ENCODE measurements around the gene MAP2K2.
A peak's percentile ranks its signal among the peaks of the same experiment; 100 is the strongest.

The MAP2K2 gene

GRCh38 chr19:4077800-4078684, 45.9 kb downstream of the MAP2K2 start:
- peak; percentile 77 for DNase-seq (ENCODE audit: low spot score)

- no peak for DNase-seq (ENCODE audit: low spot score)
Observed at GRCh38 chr19:4077007-4077374, 46.9 kb downstream of the MAP2K2 start.

GRCh38 chr19:4075373-4075772, 48.5 kb downstream of the MAP2K2 start:
- DNase-seq (ENCODE audit: low spot score) = no peak

DNA sequence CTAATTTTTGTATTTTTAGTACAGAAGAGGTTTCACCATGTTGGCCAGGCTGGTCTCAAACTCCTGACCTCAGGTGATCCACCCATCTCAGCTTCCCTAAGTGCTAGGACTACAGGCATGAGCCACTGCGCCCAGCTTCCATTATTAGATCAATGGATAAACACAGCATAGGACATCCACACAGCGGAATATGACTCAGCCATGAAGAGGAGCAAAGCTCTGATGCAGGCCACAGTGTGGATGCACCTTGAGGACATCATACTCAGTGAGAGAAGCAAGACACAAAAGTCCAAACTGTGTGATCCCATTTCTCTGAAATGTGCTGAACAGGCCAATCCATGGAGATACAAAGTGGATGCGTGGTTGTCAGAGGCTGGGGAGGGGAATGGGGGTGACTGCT, 52.3 kb downstream of the MAP2K2 start:
- no peak for DNase-seq (ENCODE audit: low spot score)

DNA sequence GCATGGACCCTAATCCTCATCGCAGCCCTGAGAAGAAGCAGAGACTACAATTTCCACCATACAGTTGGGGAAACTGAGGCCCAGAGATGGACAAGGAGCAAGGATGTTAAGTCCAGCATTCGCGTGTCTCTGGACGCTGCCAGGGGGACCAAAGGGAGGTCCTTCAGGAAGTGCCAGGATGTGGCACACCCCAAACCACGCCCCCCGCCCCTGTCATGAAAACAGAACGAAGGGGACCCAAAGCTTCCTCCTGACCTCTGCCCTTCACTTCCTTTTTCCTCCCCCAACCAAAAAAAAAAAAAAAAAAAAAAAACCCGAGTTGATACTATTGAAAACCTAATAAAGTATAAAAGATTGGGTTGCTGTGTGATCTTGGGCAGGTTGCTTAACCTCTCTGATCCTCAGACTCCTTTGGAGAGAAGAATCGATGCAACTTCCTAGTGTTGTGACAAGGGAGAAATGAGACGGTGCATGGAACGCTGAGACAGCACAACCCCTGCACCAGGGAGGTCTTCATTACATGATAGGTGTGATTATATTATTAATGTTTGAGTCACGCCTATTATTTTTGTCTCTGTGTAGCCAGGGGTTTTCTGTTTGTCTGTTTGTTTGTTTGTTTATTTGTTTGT, 54.5 kb downstream of the MAP2K2 start:
- no peak for DNase-seq (ENCODE audit: low spot score)

- DNase-seq (ENCODE audit: low spot score) = peak; percentile 12
Observed at GRCh38 chr19:4068047-4068966, 55.6 kb downstream of the MAP2K2 start.

- DNase-seq (ENCODE audit: low spot score) = peak; percentile 27
Observed at GRCh38 chr19:4067396-4068046, 56.4 kb downstream of the MAP2K2 start.

GRCh38 chr19:4066682-4067395, 57.1 kb downstream of the MAP2K2 start, which contains the start of gene ZBTB7A:
Gene ZBTB7A (minus strand): TSS chr19:4066899. CDS start chr19:4055232, 11,667 bp downstream.
- DNase-seq (ENCODE audit: low spot score) = peak; percentile 78

DNA sequence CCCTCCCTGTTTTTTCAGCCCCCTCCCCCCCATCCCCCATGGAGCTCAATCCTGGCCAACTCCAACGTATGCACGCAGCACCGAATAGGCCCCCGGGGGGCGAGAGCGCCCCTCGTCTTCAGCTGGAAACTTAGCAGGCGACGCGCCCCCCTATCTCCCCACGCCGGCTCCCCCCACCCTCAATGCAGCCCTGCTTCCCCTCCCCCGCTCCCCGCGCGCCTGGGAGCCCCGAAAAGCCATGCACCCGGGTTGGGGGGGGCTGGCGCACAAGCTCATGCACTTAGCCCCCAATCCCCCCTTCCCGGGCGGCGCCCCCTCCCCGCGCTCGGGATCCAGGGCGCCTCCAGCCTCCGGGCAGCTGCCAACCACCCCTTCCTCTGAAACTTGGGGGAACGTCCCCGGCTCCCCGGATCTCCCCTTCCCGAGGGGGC, 57.7 kb downstream of the MAP2K2 start:
- no peak for DNase-seq (ENCODE audit: low spot score)

DNA sequence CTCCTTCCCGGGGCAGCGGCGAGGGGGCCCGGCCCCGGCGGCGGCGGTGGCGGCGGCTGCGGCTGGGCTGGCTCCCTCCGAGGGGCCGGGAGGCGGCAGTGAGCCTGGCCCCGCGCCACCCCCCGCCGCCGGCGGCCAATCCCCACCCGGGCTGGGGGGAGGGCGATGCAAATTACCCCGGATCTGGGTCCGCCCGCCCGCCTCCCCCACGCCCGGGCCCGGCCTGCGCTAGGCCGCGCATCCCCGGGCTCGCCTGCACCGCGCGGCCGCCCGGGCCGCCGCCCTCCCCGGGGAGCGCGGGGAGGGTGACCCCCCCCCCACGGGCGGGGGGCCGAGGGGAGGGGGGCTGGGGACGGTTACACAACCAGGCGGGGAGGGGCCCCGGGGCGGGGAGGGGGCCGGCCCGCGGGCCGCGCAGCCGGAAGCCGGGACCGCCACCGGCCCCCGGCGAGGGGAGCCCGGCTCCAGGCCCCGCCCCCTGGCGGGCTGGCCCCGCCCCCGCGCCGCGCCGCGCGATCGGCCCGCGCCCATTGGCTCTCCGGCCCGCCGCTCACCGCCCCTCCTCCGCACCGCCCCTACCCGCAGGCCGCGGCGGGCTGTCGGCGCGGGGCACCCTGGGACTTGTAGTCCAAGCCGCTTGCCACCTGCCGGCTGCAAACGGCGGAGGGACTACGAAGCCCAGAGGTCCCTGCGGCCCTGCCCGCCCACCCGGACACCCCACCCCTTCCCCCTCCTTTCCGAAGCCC, 58.3 kb downstream of the MAP2K2 start:
- peak; percentile 99 for DNase-seq (ENCODE audit: low spot score)

DNA sequence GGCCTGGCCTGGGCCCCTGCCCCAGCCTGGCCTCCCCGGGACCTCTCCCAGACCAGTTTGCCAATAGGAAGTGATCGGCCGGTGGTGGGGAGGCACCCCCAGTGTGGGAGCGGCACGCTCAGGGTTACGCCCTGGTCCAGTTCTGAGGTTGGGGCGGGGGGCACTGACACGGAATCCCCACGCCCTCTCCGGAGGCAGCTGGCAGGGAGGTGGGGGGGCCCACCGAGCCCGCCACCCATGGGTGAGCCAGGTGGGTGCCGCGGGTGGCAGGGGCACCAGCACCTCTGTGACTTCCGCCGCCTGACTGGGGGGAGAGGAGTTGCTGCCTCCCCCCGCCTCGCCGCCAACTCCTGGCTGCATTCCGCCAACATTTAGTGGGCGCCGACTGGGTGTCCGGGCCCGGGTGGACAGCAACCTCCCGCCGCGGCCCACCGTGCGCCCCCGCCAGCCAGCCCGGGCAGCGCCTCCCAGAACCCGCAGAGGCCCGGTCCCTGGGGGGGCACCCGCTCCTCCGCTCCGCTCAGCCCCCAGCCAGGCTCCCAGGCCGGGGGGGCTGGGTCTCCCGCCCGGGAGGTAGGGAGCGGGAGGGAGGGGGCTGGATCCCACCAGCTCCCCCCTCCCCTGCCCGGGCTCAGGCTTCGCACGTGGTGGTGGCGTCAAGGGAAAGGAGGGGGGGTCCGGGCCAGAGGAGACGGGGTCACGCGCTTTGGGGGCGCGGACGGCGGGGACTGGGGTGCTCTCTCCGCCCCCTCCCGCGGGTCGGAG, 59.2 kb downstream of the MAP2K2 start:
- DNase-seq (ENCODE audit: low spot score) = peak; percentile 42

DNA sequence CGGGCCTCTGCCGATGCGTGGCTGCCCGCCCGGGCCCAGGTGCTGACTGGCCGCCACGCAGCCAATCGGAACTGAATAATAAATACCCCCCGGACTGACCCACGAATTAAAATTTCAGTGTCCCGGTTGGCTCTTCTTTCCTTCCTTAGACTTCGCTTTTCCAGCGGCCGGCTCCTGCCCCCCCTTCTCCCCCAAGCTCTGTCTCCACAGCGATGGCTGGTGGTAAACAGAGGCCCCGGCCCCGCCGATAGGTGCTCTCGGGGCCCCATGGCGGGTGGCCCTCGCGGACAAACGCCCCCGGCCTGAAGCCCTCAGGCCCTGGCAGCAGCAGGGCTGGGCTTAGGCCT, 59.8 kb downstream of the MAP2K2 start:
- peak; percentile 36 for DNase-seq (ENCODE audit: low spot score)

DNA sequence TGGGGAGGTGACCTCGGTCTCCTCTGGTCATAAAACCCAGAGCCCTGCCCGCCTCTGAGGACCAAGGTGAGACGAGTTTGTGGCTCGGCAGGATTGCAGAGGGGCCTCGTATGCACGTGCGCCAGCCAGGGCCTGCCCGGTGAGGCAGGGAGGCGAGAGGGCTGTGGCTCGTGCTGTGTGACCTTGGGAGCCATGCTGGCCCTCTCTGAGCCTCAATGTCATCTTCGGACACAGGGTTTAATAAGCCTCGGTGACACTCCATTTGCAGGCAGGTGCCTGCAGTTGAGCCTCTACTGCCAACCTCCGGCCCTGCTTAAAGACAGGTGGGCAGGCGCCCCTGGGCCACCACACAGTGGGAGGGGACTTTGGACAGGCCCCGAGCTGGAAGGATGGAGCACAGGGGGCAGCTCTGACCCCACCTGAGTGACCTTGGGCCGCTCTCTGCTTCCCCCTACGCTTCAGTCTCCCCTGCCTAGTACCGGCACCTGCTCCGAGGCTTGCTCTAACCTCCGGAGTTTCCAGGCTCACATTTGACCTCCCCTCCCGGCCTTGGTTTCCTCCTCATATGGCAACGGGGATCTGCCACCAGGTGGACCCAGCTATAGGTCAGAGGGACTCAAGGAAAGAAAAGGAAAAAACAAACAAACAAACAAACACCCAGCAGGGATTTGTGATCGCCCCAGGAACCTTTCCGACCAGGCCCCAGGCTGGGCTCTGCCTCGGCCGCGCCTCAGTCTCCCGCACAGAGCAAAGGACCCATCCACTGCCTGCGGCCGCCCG, 60.4 kb downstream of the MAP2K2 start:
- DNase-seq (ENCODE audit: low spot score) = peak; percentile 5

DNA sequence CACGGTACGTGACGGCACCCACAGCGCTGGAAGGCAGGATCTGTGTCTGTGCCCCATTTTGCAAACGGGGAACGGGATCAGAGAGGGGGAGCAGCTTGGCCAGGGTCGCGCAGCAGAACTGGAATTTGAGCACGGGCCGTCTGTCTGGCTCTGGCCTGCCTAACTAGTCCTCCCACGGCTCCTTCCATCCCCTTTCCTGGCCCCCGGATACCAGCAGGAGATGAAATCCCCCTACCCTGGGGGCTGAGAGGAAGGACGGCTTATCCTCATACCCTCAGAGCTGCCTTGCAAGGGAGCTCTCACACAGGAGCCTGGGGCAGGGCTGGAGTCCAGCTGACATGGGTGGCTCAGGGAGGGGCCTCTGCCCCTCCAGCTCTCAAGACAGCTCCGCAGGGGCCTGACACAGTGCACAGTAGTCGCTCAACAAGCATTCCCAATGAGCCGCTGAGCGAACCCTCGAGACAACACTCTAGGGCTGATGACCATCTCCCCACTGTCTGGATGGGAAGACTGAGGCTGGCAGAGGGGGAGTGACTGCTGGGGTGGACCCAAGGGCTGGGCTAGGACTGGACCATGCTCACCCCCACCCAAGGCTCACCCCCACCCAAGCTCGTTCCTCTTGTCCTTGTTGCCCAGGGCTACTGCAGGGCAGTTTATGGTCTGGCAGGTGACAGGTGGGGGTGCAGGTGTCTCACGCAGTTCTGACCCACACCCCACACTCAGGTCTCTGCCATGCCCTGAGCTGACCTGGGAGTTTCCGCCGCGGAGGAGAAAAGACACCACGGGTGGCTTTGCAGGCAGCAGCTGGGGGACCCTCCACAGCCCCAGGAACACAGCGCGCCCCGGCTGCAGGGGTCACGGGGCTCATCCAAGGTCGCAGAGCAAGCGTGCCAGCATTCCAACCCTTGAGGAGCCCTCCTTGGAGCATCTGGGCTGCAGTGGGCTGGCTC, 61.2 kb downstream of the MAP2K2 start:
- no peak for DNase-seq (ENCODE audit: low spot score)

DNA sequence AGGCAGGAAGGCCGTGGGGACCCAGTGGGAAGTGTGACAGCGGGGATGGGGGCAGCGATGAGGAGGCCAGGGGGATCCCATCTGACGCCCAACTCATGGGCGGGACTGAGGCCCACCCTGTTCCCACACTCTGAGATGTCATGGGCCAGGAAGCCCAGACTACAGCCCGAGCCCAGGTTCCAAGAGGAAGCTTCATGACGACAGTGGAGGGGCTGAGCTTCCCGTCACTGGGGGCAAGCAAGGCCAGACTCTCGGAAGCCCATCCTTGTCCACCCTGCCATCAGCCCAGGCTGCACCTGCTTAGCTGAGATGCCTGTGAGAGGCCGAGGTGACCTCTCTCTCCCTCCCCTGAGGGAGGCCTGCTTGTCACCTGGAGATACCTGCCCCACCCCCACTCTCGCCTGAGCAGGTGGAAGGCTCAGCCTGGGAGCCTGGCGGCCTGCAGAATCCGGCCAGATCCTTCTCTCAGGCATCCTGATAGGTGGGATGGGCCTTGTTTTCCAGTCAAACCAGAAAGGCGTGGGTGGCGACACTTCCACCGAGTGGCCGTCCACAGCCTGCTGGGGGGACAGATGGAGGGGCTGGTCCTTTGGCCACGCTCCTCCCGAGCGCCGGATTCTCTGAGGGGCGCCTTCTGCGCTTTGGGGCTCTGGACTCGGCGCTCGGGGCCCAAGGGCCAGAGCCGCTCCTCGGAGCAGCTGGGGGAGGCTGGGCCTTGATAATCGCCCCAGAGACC, 62.1 kb downstream of the MAP2K2 start:
- DNase-seq (ENCODE audit: low spot score) = no peak

- DNase-seq (ENCODE audit: low spot score) = peak; percentile 76
Observed at GRCh38 chr19:4061178-4061682, 62.7 kb downstream of the MAP2K2 start.

Data from AG20443 (cell line).